Measurements from ENCODE around the gene ACAT2.

Gene ACAT2

GRCh38 chr6:159819932-159820640 lies 58.2 kb downstream of the ACAT2 start:
- TF ChIP-seq OSR1 (CRISPR knock-in tag; IDR thresholded peaks at IDR 0.05) (no peak), ZNF70 (CRISPR knock-in tag; IDR thresholded peaks at IDR 0.05) (no peak)
- ATAC-seq = no peak

DNA sequence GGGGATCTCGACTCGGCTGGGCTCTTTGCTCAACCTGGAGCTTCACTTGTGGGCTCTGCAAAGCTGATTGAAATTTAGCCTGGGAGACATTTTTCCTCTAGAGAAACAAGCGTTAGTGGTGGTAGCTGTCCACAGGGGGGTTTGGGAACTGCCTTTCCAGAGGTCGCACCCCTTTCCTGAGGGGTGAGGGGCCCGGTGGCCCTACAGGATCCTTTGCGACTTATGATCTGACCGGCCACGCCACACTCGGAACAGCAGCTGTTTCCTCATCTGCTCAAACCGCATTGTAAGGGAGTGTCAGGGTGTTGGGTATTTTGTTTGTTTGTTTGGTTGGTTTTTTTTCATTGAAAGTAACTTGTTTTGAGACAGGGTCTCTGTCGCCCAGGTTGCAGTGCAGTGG lies 59.3 kb downstream of the ACAT2 start:
- no peak for ATAC-seq
- TF ChIP-seq ISL1 (CRISPR knock-in tag; IDR thresholded peaks at IDR 0.05) (no peak), ARNTL (CRISPR knock-in tag; IDR thresholded peaks at IDR 0.05; ENCODE audit: borderline replicate concordance, low read depth) (no peak), PATZ1 (CRISPR knock-in tag; IDR thresholded peaks at IDR 0.05; ENCODE audit: borderline replicate concordance) (no peak), ZNF8 (CRISPR knock-in tag; IDR thresholded peaks at IDR 0.05) (no peak), ZNF565 (CRISPR knock-in tag; conservative IDR thresholded peaks at IDR 0.05; ENCODE audit: low read depth) (no peak), RARB (CRISPR knock-in tag; IDR thresholded peaks at IDR 0.05) (no peak)
- TF ChIP-seq, protein P1, sequence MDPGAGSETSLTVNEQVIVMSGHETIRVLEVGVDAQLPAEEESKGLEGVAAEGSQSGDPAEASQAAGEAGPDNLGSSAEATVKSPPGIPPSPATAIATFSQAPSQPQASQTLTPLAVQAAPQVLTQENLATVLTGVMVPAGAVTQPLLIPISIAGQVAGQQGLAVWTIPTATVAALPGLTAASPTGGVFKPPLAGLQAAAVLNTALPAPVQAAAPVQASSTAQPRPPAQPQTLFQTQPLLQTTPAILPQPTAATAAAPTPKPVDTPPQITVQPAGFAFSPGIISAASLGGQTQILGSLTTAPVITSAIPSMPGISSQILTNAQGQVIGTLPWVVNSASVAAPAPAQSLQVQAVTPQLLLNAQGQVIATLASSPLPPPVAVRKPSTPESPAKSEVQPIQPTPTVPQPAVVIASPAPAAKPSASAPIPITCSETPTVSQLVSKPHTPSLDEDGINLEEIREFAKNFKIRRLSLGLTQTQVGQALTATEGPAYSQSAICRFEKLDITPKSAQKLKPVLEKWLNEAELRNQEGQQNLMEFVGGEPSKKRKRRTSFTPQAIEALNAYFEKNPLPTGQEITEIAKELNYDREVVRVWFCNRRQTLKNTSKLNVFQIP (CRISPR knock-in tag; IDR thresholded peaks at IDR 0.05; ENCODE audit: borderline replicate concordance, low read depth) = no peak

DNA sequence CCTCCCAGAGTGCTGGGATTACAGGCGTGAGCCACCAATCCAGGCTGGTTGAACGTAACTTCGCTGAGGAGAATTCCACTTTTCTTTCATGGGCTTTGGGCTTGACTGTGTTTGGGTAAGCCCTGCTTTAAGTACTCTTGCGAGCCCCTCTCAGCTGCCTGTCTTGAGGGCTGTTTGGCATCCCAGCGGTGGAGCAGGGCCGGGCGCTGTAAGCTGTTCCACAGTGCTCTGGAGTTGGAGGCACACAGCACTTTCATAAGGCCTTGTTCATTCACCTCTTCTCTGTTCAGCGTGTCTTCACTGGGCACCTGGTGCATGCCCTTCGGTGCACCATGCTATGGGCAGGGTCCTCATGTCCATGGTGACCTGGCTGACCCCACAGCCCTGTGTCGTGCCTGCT lies 59.9 kb downstream of the ACAT2 start:
- no peak for TF ChIP-seq TCF4 (CRISPR knock-in tag; IDR thresholded peaks at IDR 0.05; ENCODE audit: borderline replicate concordance)
- TF ChIP-seq ZFP30 (CRISPR knock-in tag; IDR thresholded peaks at IDR 0.05) = no peak
- no peak for TF ChIP-seq SNAI2 (CRISPR knock-in tag; IDR thresholded peaks at IDR 0.05)
- TF ChIP-seq ESRRG (CRISPR knock-in tag; IDR thresholded peaks at IDR 0.05) = no peak
- TF ChIP-seq ZNF70 (CRISPR knock-in tag; IDR thresholded peaks at IDR 0.05) = no peak
- no peak for TF ChIP-seq RARB (CRISPR knock-in tag; IDR thresholded peaks at IDR 0.05)
- TF ChIP-seq GLIS3 (CRISPR knock-in tag; IDR thresholded peaks at IDR 0.05) = no peak
- no peak for TF ChIP-seq ZNF565 (CRISPR knock-in tag; conservative IDR thresholded peaks at IDR 0.05; ENCODE audit: low read depth)
- no peak for TF ChIP-seq ISL1 (CRISPR knock-in tag; IDR thresholded peaks at IDR 0.05)
- TF ChIP-seq CREB5 (CRISPR knock-in tag; IDR thresholded peaks at IDR 0.05; ENCODE audit: low read depth) = no peak
- no peak for TF ChIP-seq PATZ1 (CRISPR knock-in tag; IDR thresholded peaks at IDR 0.05; ENCODE audit: borderline replicate concordance)
- TF ChIP-seq, protein P2, sequence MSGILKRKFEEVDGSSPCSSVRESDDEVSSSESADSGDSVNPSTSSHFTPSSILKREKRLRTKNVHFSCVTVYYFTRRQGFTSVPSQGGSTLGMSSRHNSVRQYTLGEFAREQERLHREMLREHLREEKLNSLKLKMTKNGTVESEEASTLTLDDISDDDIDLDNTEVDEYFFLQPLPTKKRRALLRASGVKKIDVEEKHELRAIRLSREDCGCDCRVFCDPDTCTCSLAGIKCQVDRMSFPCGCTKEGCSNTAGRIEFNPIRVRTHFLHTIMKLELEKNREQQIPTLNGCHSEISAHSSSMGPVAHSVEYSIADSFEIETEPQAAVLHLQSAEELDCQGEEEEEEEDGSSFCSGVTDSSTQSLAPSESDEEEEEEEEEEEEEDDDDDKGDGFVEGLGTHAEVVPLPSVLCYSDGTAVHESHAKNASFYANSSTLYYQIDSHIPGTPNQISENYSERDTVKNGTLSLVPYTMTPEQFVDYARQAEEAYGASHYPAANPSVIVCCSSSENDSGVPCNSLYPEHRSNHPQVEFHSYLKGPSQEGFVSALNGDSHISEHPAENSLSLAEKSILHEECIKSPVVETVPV (CRISPR knock-in tag; IDR thresholded peaks at IDR 0.05) = no peak
- TF ChIP-seq ZC3H10 (CRISPR knock-in tag; IDR thresholded peaks at IDR 0.05) = no peak
- TF ChIP-seq, protein P1 (CRISPR knock-in tag; IDR thresholded peaks at IDR 0.05; ENCODE audit: borderline replicate concordance, low read depth) = no peak
- TF ChIP-seq ZFP3 (CRISPR knock-in tag; IDR thresholded peaks at IDR 0.05) = no peak
- no peak for TF ChIP-seq OSR1 (CRISPR knock-in tag; IDR thresholded peaks at IDR 0.05)
- no peak for TF ChIP-seq CSDC2 (CRISPR knock-in tag; IDR thresholded peaks at IDR 0.05)
- no peak for ATAC-seq
